ENCODE measurements around the gene TGFBI.

DNA sequence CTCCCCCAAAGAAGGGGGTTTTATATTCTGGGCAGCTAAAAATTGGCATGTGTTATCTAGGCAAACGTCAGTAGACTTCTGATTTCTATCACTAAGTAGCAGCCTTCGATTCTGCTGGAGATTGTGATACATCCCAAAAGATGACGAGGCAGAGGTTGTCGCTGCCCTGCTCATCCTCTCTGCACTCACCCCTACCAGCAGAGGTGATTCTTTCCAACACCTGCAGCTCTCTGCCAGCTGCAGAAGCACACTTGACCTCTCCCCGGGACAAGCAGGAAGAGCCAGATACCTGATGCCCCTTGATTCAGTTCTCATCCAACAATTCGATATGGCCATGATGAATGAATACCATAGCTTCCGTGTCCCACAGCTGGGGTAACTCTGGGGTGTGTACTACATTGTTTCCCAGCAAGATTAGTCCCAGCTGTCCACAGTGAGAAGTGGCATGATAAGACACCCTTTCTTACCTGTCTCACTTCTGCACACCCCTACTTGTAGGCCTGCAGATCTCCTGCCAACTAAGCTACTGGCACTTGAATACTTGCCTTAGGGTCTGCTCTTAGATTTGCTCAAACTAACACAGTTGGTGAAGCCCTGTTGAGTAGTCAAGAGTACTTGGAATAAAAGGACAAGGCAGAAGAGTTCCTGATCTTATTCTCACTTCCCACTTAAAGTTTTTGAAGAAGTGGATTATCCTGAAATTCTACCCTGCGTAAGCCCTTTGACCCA lies 66.3 kb downstream of the TGFBI start:
- TF ChIP-seq POLR2A (IDR thresholded peaks at IDR 0.05) (no peak), CTCF (IDR thresholded peaks at IDR 0.05) (no peak)

All from adrenal gland (tissue), 5 donors.